Uterus (tissue), 4 donors: Measurements from ENCODE around the gene DOC2B. TPM values are rescaled to one million over a fixed set of nuclear protein-coding genes. Genes with fewer than 3 reads are reported as not detected.
"Not testable (repeated sequence)": the region's sequence is repeated elsewhere in the genome, so short reads cannot be mapped to it uniquely, and the experiment has no call there.

Source experiments
- DNase-seq, 2 donors: peaks; one replicate each; pipeline ENCODE4 v3.0.0-alpha.2; 2019 to 2020
- H3K27ac ChIP-seq, 2 donors: fragments of 200-600 bp; sonication (generic); 1 replicate in 1 of 2; 2 replicates in 1 of 2; pipeline ENCODE4 v1.5.1; 2016 to 2018
- H3K27me3 ChIP-seq, 2 donors: fragments of 200-600 bp; sonication (generic); one replicate each; pipeline ENCODE4 v1.5.1; 2018 to 2019; ENCODE audit warnings: control low read depth in 1 of 2
- H3K36me3 ChIP-seq, 2 donors: fragments of 200-600 bp; sonication (generic); one replicate each; pipeline ENCODE4 v1.5.1; 2019; ENCODE audit warnings: control low read depth in 1 of 2
- H3K4me1 ChIP-seq, 2 donors: fragments of 200-600 bp; sonication (generic); one replicate each; pipeline ENCODE4 v1.5.1; 2018 to 2019; ENCODE audit warnings: control low read depth in 1 of 2
- H3K4me3 ChIP-seq, 2 donors: fragments of 200-600 bp; sonication (generic); 1 replicate in 1 of 2; 2 replicates in 1 of 2; pipeline ENCODE4 v1.5.1; 2018 to 2019; ENCODE audit warnings: mild to moderate bottlenecking in 1 of 2
- H3K9me3 ChIP-seq, 2 donors: fragments of 200-600 bp; sonication (generic); one replicate each; pipeline ENCODE4 v1.5.1; 2019; ENCODE audit warnings: control low read depth in 1 of 2
- CTCF ChIP-seq, 4 experiments: fragments of 200-600 bp in 2 of 4; fragments of 450-650 bp in 2 of 4; sonication (generic) in 2 of 4; IDR thresholded peaks; one replicate each; pipeline ENCODE4 v1.5.1; 2016 to 2019; ENCODE audit warnings: antibody characterized with exemption in 4 of 4, mild to moderate bottlenecking in 2 of 4, moderate library complexity in 1 of 4
- POLR2A ChIP-seq, 2 donors: fragments of 450-650 bp; IDR thresholded peaks; one replicate each; pipeline ENCODE4 v1.6.1; 2016; ENCODE audit warnings: antibody characterized with exemption in 2 of 2, mild to moderate bottlenecking in 1 of 2, moderate library complexity in 1 of 2
- intact Hi-C: fragments of 100-400 bp; cut with DNase I; formaldehyde crosslinking; loops from one replicate; pipeline ENCODE4 v1.15.1; 2023; ENCODE audit warnings: low total_unique reads
- total RNA-seq, 4 donors: library from RNA; depleted of rRNA in 3 of 4; stranded (reverse); fragments of >200 nt in 3 of 4; gene quantifications; one replicate each; pipeline versions ENCODE4 v1.1.0 to v1.2.4, GENCODE V29; 2014 to 2023
- donor health status: DM: yes; HTN: yes; CAD: no.

DOC2B gene
- total RNA-seq, 4 donors from 2014 or later = 3.8 to 45.3 (median 7.1) TPM

GRCh38 chr17:200586-200985, 19.1 kb upstream of the DOC2B start:
- Histone ChIP-seq H3K4me3 (no peak overlapping the region), H3K27ac (peak overlapping the region in 1 of 2 donors; percentile 54), H3K4me1 (no peaks in the 10 kb centered on the region), H3K9me3 (no peaks in the 10 kb centered on the region), H3K36me3 (no peaks in the 10 kb centered on the region), H3K27me3 (no peaks in the 10 kb centered on the region)
- intact Hi-C loops = no loop called here
- DNase-seq = no peak
- no peak for TF ChIP-seq CTCF (IDR thresholded peaks at IDR 0.05)
- TF ChIP-seq POLR2A (IDR thresholded peaks at IDR 0.05) = no peak

- peak overlapping the region in 1 of 2 donors; percentile 54 for H3K27ac ChIP-seq
Measured at GRCh38 chr17:199806-200545, 18.5 kb upstream of the DOC2B start.

GRCh38 chr17:199191-199604, 17.7 kb upstream of the DOC2B start:
- Histone ChIP-seq H3K36me3 (no peaks in the 10 kb centered on the region), H3K9me3 (no peaks in the 10 kb centered on the region), H3K27me3 (no peaks in the 10 kb centered on the region), H3K4me3 (no peak overlapping the region), H3K4me1 (no peaks in the 10 kb centered on the region), H3K27ac (peak overlapping the region; percentile 8 to 54)
- intact Hi-C loops = no loop called here
- TF ChIP-seq CTCF (IDR thresholded peaks at IDR 0.05) (no peak), POLR2A (IDR thresholded peaks at IDR 0.05) (no peak)
- no peak for DNase-seq

More at GRCh38 chr17:199806-200545, 18.5 kb upstream of the DOC2B start:
- intact Hi-C loops = no loop called here
- H3K9me3 ChIP-seq = no peaks in the 10 kb centered on the region
- peak in 1 of 2 donors; percentile 58 for DNase-seq
- no peak overlapping the region for H3K4me3 ChIP-seq
- TF ChIP-seq POLR2A (IDR thresholded peaks at IDR 0.05) = no peak
- no peak for TF ChIP-seq CTCF (IDR thresholded peaks at IDR 0.05)
- H3K36me3 ChIP-seq = no peaks in the 10 kb centered on the region
- H3K4me1 ChIP-seq = no peaks in the 10 kb centered on the region
- no peaks in the 10 kb centered on the region for H3K27me3 ChIP-seq

GRCh38 chr17:198225-198624, 16.8 kb upstream of the DOC2B start:
- H3K36me3 ChIP-seq, intact Hi-C loops, DNase-seq, H3K4me1 ChIP-seq, H3K9me3 ChIP-seq, H3K27me3 ChIP-seq, H3K4me3 ChIP-seq, H3K27ac ChIP-seq: not testable (repeated sequence)

- Histone ChIP-seq H3K27ac (no peak overlapping the region), H3K27me3 (no peaks in the 10 kb centered on the region), H3K4me3 (no peak overlapping the region), H3K36me3 (no peaks in the 10 kb centered on the region), H3K9me3 (no peaks in the 10 kb centered on the region), H3K4me1 (no peaks in the 10 kb centered on the region)
- no peak for TF ChIP-seq POLR2A (IDR thresholded peaks at IDR 0.05)
- no peak for TF ChIP-seq CTCF (IDR thresholded peaks at IDR 0.05)
- intact Hi-C loops = no loop called here
- no peak for DNase-seq
Measured at GRCh38 chr17:197352-197751, 15.9 kb upstream of the DOC2B start.
